ENCODE results near the gene PAQR5.
"Not testable (repeated sequence)": the region's sequence is repeated elsewhere in the genome, so short reads cannot be mapped to it uniquely, and the experiment has no call there.

PAQR5 gene

GRCh38 chr15:69282104-69282743 lies 16.5 kb upstream of the PAQR5 start:
- TF ChIP-seq POLR2AphosphoS5 (IDR thresholded peaks at IDR 0.05; ENCODE audit: low read depth, low read length) (no peak), POLR2A (IDR thresholded peaks at IDR 0.05; ENCODE audit: low read depth, low read length) (no peak), TAF1 (IDR thresholded peaks at IDR 0.05; ENCODE audit: borderline replicate concordance, low read depth, low read length) (no peak)
- DNase-seq (ENCODE audit: insufficient read length) (no peak), FAIRE-seq (no peak)

- FAIRE-seq (no peak), DNase-seq (ENCODE audit: insufficient read length) (no peak)
Observed at GRCh38 chr15:69285834-69286233, 12.9 kb upstream of the PAQR5 start.

GRCh38 chr15:69288011-69288410 lies 10.7 kb upstream of the PAQR5 start:
- TF ChIP-seq POLR2A (IDR thresholded peaks at IDR 0.05; ENCODE audit: low read depth, low read length) (no peak), POLR2AphosphoS5 (IDR thresholded peaks at IDR 0.05; ENCODE audit: low read depth, low read length) (no peak), TAF1 (IDR thresholded peaks at IDR 0.05; ENCODE audit: borderline replicate concordance, low read depth, low read length) (no peak)
- no peak for FAIRE-seq
- DNase-seq (ENCODE audit: insufficient read length), result no peak

More at GRCh38 chr15:69285834-69286233, 12.9 kb upstream of the PAQR5 start:
- TF ChIP-seq POLR2AphosphoS5 (IDR thresholded peaks at IDR 0.05; ENCODE audit: low read depth, low read length), result no peak
- no peak for TF ChIP-seq POLR2A (IDR thresholded peaks at IDR 0.05; ENCODE audit: low read depth, low read length)
- TF ChIP-seq TAF1 (IDR thresholded peaks at IDR 0.05; ENCODE audit: borderline replicate concordance, low read depth, low read length), result no peak

- no peak for FAIRE-seq
Observed at GRCh38 chr15:69288531-69289341, 10.0 kb upstream of the PAQR5 start.

GRCh38 chr15:69289342-69290146 lies 9.2 kb upstream of the PAQR5 start:
- no peak for TF ChIP-seq POLR2A (IDR thresholded peaks at IDR 0.05; ENCODE audit: low read depth, low read length)
- no peak for TF ChIP-seq POLR2AphosphoS5 (IDR thresholded peaks at IDR 0.05; ENCODE audit: low read depth, low read length)
- TF ChIP-seq TAF1 (IDR thresholded peaks at IDR 0.05; ENCODE audit: borderline replicate concordance, low read depth, low read length), result no peak
- FAIRE-seq, result no peak
- no peak for DNase-seq (ENCODE audit: insufficient read length)

More at GRCh38 chr15:69288531-69289341, 10.0 kb upstream of the PAQR5 start:
- TF ChIP-seq TAF1 (IDR thresholded peaks at IDR 0.05; ENCODE audit: borderline replicate concordance, low read depth, low read length) (no peak), POLR2AphosphoS5 (IDR thresholded peaks at IDR 0.05; ENCODE audit: low read depth, low read length) (no peak), POLR2A (IDR thresholded peaks at IDR 0.05; ENCODE audit: low read depth, low read length) (no peak)
- no peak for DNase-seq (ENCODE audit: insufficient read length)

GRCh38 chr15:69290346-69291164 lies 8.2 kb upstream of the PAQR5 start:
- DNase-seq (ENCODE audit: insufficient read length) (no peak), FAIRE-seq (no peak)
- TF ChIP-seq POLR2A (IDR thresholded peaks at IDR 0.05; ENCODE audit: low read depth, low read length) (no peak), TAF1 (IDR thresholded peaks at IDR 0.05; ENCODE audit: borderline replicate concordance, low read depth, low read length) (no peak), POLR2AphosphoS5 (IDR thresholded peaks at IDR 0.05; ENCODE audit: low read depth, low read length) (no peak)

- not testable (repeated sequence) for FAIRE-seq; DNase-seq (ENCODE audit: insufficient read length)
Observed at GRCh38 chr15:69291651-69292050, 7.1 kb upstream of the PAQR5 start.

GRCh38 chr15:69292826-69293420 lies 5.8 kb upstream of the PAQR5 start:
- no peak for FAIRE-seq
- TF ChIP-seq POLR2AphosphoS5 (IDR thresholded peaks at IDR 0.05; ENCODE audit: low read depth, low read length) (no peak), TAF1 (IDR thresholded peaks at IDR 0.05; ENCODE audit: borderline replicate concordance, low read depth, low read length) (no peak), POLR2A (IDR thresholded peaks at IDR 0.05; ENCODE audit: low read depth, low read length) (no peak)
- no peak for DNase-seq (ENCODE audit: insufficient read length)

- TF ChIP-seq POLR2A (IDR thresholded peaks at IDR 0.05; ENCODE audit: low read depth, low read length) (no peak), TAF1 (IDR thresholded peaks at IDR 0.05; ENCODE audit: borderline replicate concordance, low read depth, low read length) (no peak), POLR2AphosphoS5 (IDR thresholded peaks at IDR 0.05; ENCODE audit: low read depth, low read length) (no peak)
- FAIRE-seq, result no peak
- no peak for DNase-seq (ENCODE audit: insufficient read length)
Observed at GRCh38 chr15:69293741-69294615, 4.7 kb upstream of the PAQR5 start.

- DNase-seq (ENCODE audit: insufficient read length), result no peak
- FAIRE-seq, result no peak
- TF ChIP-seq TAF1 (IDR thresholded peaks at IDR 0.05; ENCODE audit: borderline replicate concordance, low read depth, low read length) (no peak), POLR2AphosphoS5 (IDR thresholded peaks at IDR 0.05; ENCODE audit: low read depth, low read length) (no peak)
Observed at GRCh38 chr15:69296606-69297005, 2.1 kb upstream of the PAQR5 start.
